Measurements from ENCODE around the gene ELK1. TPM values are rescaled to one million over a fixed set of nuclear protein-coding genes. Genes with fewer than 3 reads are reported as not detected.

Gene ELK1
- total RNA-seq, 4 donors from 2014 or later: 17.3 to 21.7 (median 17.7) TPM

DNA sequence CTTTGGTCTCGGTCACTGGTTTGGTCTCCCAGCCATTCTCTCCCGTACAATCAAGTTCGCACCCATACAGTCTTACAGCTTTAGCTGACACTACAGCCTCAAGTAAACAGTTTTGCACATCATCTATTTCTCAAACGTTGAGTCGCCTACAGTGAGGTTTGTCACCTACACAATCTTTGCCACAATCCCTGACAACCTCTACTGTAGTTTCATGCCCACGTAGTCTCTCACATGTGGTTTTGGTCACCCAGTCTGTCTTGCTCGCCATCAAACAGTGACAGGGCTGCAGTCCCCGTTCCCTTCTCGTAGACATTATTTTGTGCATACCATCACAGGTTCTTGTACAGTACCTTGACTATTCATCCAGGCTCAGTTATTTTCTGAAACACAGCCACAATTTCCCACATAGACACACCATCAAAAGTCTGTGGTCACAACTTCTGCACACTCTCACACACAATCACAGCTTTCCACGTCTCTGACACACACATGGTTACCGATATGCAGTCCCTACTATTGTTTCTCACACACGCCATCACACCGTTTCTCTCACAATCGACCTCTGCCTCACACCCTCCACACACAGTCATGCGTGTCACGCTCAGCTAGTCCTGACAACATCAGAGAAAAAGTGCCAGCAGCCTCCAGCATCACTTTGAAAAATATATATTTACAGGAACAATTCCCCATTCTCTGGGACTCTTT, 15.3 kb downstream of the ELK1 start:
- DNase-seq: no peak
- H3K9me3 ChIP-seq: no peaks in the 10 kb centered on the region
- no peaks in the 10 kb centered on the region for H3K27me3 ChIP-seq
- 90 to 92% methylated on average over 16 of the region's 16 CpGs for WGBS, 2 donors
- H3K4me3 ChIP-seq (replicated peaks in 1 of 3): no peak overlapping the region
- no peaks in the 10 kb centered on the region for H3K4me1 ChIP-seq
- H3K36me3 ChIP-seq: peaks cover 15 to 16% of the 10 kb centered on the region in 2 donors
- intact Hi-C loops (cut with DNase I): no loop called here
- TF ChIP-seq POLR2A (IDR thresholded peaks at IDR 0.05): no peak
- TF ChIP-seq, protein P1, sequence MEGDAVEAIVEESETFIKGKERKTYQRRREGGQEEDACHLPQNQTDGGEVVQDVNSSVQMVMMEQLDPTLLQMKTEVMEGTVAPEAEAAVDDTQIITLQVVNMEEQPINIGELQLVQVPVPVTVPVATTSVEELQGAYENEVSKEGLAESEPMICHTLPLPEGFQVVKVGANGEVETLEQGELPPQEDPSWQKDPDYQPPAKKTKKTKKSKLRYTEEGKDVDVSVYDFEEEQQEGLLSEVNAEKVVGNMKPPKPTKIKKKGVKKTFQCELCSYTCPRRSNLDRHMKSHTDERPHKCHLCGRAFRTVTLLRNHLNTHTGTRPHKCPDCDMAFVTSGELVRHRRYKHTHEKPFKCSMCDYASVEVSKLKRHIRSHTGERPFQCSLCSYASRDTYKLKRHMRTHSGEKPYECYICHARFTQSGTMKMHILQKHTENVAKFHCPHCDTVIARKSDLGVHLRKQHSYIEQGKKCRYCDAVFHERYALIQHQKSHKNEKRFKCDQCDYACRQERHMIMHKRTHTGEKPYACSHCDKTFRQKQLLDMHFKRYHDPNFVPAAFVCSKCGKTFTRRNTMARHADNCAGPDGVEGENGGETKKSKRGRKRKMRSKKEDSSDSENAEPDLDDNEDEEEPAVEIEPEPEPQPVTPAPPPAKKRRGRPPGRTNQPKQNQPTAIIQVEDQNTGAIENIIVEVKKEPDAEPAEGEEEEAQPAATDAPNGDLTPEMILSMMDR (IDR thresholded peaks at IDR 0.05): no peak
- no peak overlapping the region for H3K27ac ChIP-seq

- Histone ChIP-seq H3K36me3 (peaks cover 6 to 11% of the 10 kb centered on the region in 2 donors), H3K9me3 (no peaks in the 10 kb centered on the region), H3K4me3 (replicated peaks in 1 of 3) (no peak overlapping the region), H3K4me1 (no peaks in the 10 kb centered on the region), H3K27ac (no peak overlapping the region), H3K27me3 (no peaks in the 10 kb centered on the region)
- intact Hi-C loops (cut with DNase I): no loop called here
- WGBS, 2 donors: 81 to 89% methylated on average over 14 of the region's 14 CpGs
- TF ChIP-seq, protein P1 (IDR thresholded peaks at IDR 0.05): no peak
- DNase-seq: no peak
Measured at GRCh38 chrX:47633689-47634590, 16.4 kb downstream of the ELK1 start.

GRCh38 chrX:47632666-47633065, 17.7 kb downstream of the ELK1 start:
- H3K27me3 ChIP-seq: no peaks in the 10 kb centered on the region
- peaks cover 0 to 3% of the 10 kb centered on the region in 2 donors for H3K36me3 ChIP-seq
- no peaks in the 10 kb centered on the region for H3K4me1 ChIP-seq
- intact Hi-C loops (cut with DNase I): no loop called here
- no peak for DNase-seq
- no peaks in the 10 kb centered on the region for H3K9me3 ChIP-seq
- no peak for TF ChIP-seq POLR2A (IDR thresholded peaks at IDR 0.05)
- TF ChIP-seq, protein P1 (IDR thresholded peaks at IDR 0.05): no peak
- WGBS, 2 donors: 65 to 75% methylated on average over 4 of the region's 4 CpGs
- no peak overlapping the region for H3K4me3 ChIP-seq (replicated peaks in 1 of 3)
- H3K27ac ChIP-seq: no peak overlapping the region

GRCh38 chrX:47631676-47632075, 18.7 kb downstream of the ELK1 start:
- Histone ChIP-seq H3K36me3 (no peaks in the 10 kb centered on the region), H3K4me1 (no peaks in the 10 kb centered on the region), H3K9me3 (no peaks in the 10 kb centered on the region), H3K27ac (no peak overlapping the region), H3K4me3 (replicated peaks in 1 of 3) (no peak overlapping the region), H3K27me3 (no peaks in the 10 kb centered on the region)
- intact Hi-C loops (cut with DNase I): no loop called here
- TF ChIP-seq, protein P1 (IDR thresholded peaks at IDR 0.05): no peak
- TF ChIP-seq POLR2A (IDR thresholded peaks at IDR 0.05): no peak
- WGBS, 2 donors: 85 to 89% methylated on average over 5 of the region's 5 CpGs
- DNase-seq: no peak

Data from thyroid gland (tissue), 4 donors.